ENCODE data around the gene CSNK2A1. TPM values are rescaled to one million over a fixed set of nuclear protein-coding genes. Genes with fewer than 3 reads are reported as not detected.

The CSNK2A1 gene
- total and polyA plus RNA-seq, 2 of the 8 experiments (the other 6 are each of a cell fraction or from before 2014, with no cell fraction given), result 117 to 260 TPM

DNA sequence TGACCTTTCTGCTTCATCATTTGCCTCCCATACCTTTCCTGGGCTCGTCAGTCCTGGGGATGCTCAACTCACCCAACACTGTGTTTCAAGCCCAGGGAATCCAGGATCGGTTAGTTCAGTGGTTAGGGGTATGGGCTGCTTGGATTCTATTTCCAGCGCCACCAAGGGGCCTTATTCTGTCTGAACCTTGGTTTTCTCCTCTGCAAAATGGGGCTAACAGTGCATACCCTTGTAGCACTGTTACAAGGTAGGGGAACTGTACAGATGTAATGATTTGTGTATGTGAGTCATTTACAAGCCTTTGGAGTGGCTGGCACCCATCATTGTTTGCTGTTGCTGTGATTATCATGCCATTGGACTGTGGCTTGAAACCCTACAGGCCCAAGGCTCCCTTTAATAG is 14.5 kb upstream of the CSNK2A1 start:
- no peak overlapping the region for H3K23ac ChIP-seq (ENCODE audit: insufficient read length)
- H2BK5ac ChIP-seq (ENCODE audit: low read depth, low read length), result no peak overlapping the region
- H3K79me1 ChIP-seq (ENCODE audit: low read depth, low read length), result no peaks in the 10 kb centered on the region
- H3K14ac ChIP-seq (ENCODE audit: insufficient read length), result no peak overlapping the region
- TF ChIP-seq KDM1A (IDR thresholded peaks at IDR 0.05; ENCODE audit: borderline replicate concordance, low read length) (peak; percentile 43; the same call in 1 of the 2 replicates), NRF1 (IDR thresholded peaks at IDR 0.05; ENCODE audit: low read depth, low read length) (no peak), BRCA1 (IDR thresholded peaks at IDR 0.05; ENCODE audit: low read depth, low read length) (no peak), TAF7 (optimal IDR thresholded peaks at IDR 0.05; ENCODE audit: borderline replicate concordance, low read depth, low read length) (no peak)
- H3K9me3 ChIP-seq (ENCODE audit: insufficient read depth in 2 of 2, low read depth in 1 of 2, low read length in 1 of 2), result no peaks in the 10 kb centered on the region
- DNase-seq (ENCODE audit: low read depth in 1 of 2, low spot score in 2 of 2) (no peak), FAIRE-seq (no peak)
- no peak overlapping the region for H3K18ac ChIP-seq (ENCODE audit: extremely low read depth, low read length)
- no peaks in the 10 kb centered on the region for H3K27me3 ChIP-seq (replicated peaks in 1 of 4; ENCODE audit: control insufficient read depth in 3 of 4, extremely low read depth in 1 of 4, insufficient read depth in 3 of 4, low read length in 3 of 4)
- no peak overlapping the region for H2AFZ ChIP-seq (ENCODE audit: low read length)
- no peaks in the 10 kb centered on the region for H3K36me3 ChIP-seq (ENCODE audit: control insufficient read depth in 2 of 4, insufficient read depth in 4 of 4, low read length in 3 of 4)
- H3K4me2 ChIP-seq (ENCODE audit: insufficient read depth in 1 of 2, low read depth in 2 of 2, low read length in 2 of 2), result no peak overlapping the region
- H2BK15ac ChIP-seq (ENCODE audit: low read length), result no peak overlapping the region
- H4K8ac ChIP-seq (ENCODE audit: extremely low read depth, insufficient read depth, low read length), result no peak overlapping the region
- no peak overlapping the region for H4K91ac ChIP-seq (replicated peaks; ENCODE audit: insufficient read length, low read length)
- no peak overlapping the region for H3K4ac ChIP-seq (replicated peaks; ENCODE audit: insufficient read length, low read depth, low read length)
- H3K9ac ChIP-seq (replicated peaks in 1 of 4; ENCODE audit: extremely low read depth in 1 of 4, low read depth in 3 of 4, low read length in 3 of 4), result no peak overlapping the region
- no peak overlapping the region for H3K4me3 ChIP-seq (ENCODE audit: extremely low read depth in 1 of 4, insufficient read depth in 2 of 4, low read depth in 3 of 4, low read length in 4 of 4)
- no peak overlapping the region for H3K27ac ChIP-seq (ENCODE audit: low read depth, low read length)
- H2AK5ac ChIP-seq (ENCODE audit: low read depth, low read length), result no peak overlapping the region
- H2BK12ac ChIP-seq (ENCODE audit: low read depth, low read length), result no peak overlapping the region
- H3K56ac ChIP-seq (replicated peaks; ENCODE audit: insufficient read length, low read depth, low read length), result no peak overlapping the region
- H3K4me1 ChIP-seq (replicated peaks in 1 of 4; ENCODE audit: control insufficient read depth in 3 of 4, insufficient read depth in 4 of 4, low read length in 3 of 4), result no peaks in the 10 kb centered on the region
- 86% methylated on average over 3 of the region's 3 CpGs; no CpG with 5 or more reads in 1 of the 2 experiments for WGBS, 2 experiments (ENCODE audit: extremely low coverage in 1 of 2, insufficient coverage in 1 of 2, insufficient read length in 1 of 2, insufficient replicate concordance in 2 of 2, low coverage in 1 of 2, low lambda C conversion rate in 2 of 2, missing lambda C conversion rate in 1 of 2)
- no peaks in the 10 kb centered on the region for H4K20me1 ChIP-seq (replicated peaks in 1 of 2; ENCODE audit: control insufficient read depth in 1 of 2, insufficient read depth in 2 of 2, low read length in 2 of 2)
- H2BK120ac ChIP-seq (replicated peaks; ENCODE audit: low read depth, low read length), result no peak overlapping the region
- CTCF ChIA-PET (ENCODE audit: partially characterized antibody), result interaction anchor here (0.6 to 1.9 kb wide), 2 partner anchors 20 to 89 kb away, joined by 3 to 6 read pairs; no protein-coding TSS in a partner anchor
- POLR2A ChIA-PET (ENCODE audit: partially characterized antibody), result interaction anchor here (2.2 kb wide), 1 partner anchor 14 kb away, joined by 9 read pairs; the partner anchor contains the start of gene CSNK2A1
- H4K5ac ChIP-seq (ENCODE audit: insufficient read length, low read depth, low read length), result no peak overlapping the region
- H3K79me2 ChIP-seq (ENCODE audit: control insufficient read depth in 1 of 2, insufficient read depth in 2 of 2, low read length in 2 of 2), result no peaks in the 10 kb centered on the region
- H3K23me2 ChIP-seq (ENCODE audit: low read depth, low read length), result no peaks in the 10 kb centered on the region
- no peak overlapping the region for H2BK20ac ChIP-seq (ENCODE audit: low read length)

Measured in H1 (cell line).